Transverse colon (tissue), 4 donors: ENCODE measurements around the gene SLC38A3. TPM values are rescaled to one million over a fixed set of nuclear protein-coding genes. Genes with fewer than 3 reads are reported as not detected.
A peak's percentile ranks its signal among the peaks of the same experiment; 100 is the strongest.

Experiments
- DNase-seq: peaks from one replicate; pipeline ENCODE4 v3.0.0-alpha.2; 2019
- H3K27ac ChIP-seq, 4 donors: fragments of 200-600 bp; sonication (generic); 2 replicates each; pipeline ENCODE4 v1.5.1; 2016 to 2018; ENCODE audit warnings: inconsistent platforms in 4 of 4
- H3K27me3 ChIP-seq: fragments of 200-600 bp; sonication (generic); 2 replicates; pipeline ENCODE4 v1.5.1; 2017; ENCODE audit warnings: inconsistent platforms
- H3K36me3 ChIP-seq, 4 donors: fragments of 200-600 bp; sonication (generic); 2 replicates each; pipeline ENCODE4 v1.5.1; 2017 to 2019; ENCODE audit warnings: inconsistent platforms in 4 of 4
- H3K4me1 ChIP-seq, 4 donors: fragments of 200-600 bp; sonication (generic); 2 replicates each; pipeline ENCODE4 v1.5.1; 2017 to 2020; ENCODE audit warnings: inconsistent platforms in 4 of 4
- H3K4me3 ChIP-seq, 4 donors: fragments of 200-600 bp; sonication (generic); 1 replicate in 1 of 4; 2 replicates in 3 of 4; pipeline versions ENCODE4 v1.5.1 to v1.6.1; 2017 to 2019; ENCODE audit warnings: inconsistent platforms in 4 of 4
- H3K9me3 ChIP-seq, 2 donors: fragments of 200-600 bp; sonication (generic); 2 replicates each; pipeline ENCODE4 v1.5.1; 2017 to 2019; ENCODE audit warnings: inconsistent platforms in 2 of 2
- EP300 ChIP-seq: sonication (generic); formaldehyde crosslinking; IDR thresholded peaks from one replicate; pipeline ENCODE4 v1.6.1; 2017; ENCODE audit warnings: antibody characterized with exemption, low read depth
- POLR2A ChIP-seq: fragments of 450-650 bp; IDR thresholded peaks from one replicate; pipeline ENCODE4 v1.6.1; 2016; ENCODE audit warnings: antibody characterized with exemption, mild to moderate bottlenecking, moderate library complexity
- POLR2AphosphoS5 ChIP-seq, 3 donors: sonication (generic); formaldehyde crosslinking; IDR thresholded peaks; one replicate each; pipeline ENCODE4 v1.6.1; 2016; ENCODE audit warnings: antibody characterized with exemption in 3 of 3
- WGBS, 2 donors: methylation state at CpG; one replicate each; pipeline ENCODE4 v1.1.5; 2018; ENCODE audit warnings: low coverage in 1 of 2; 5-methylcytosine and 5-hydroxymethylcytosine counted together
- in situ Hi-C, 4 donors: fragments of 200-750 bp; cut with MboI; loops; one replicate each; pipeline versions ENCODE4 v1.15.0 to v1.15.1; 2017; ENCODE audit warnings: low sequenced_read_pairs in 3 of 4, low pct_ligation_motif_present in 1 of 4, low pct_unique_long_range_greater_than_20kb in 1 of 4
- intact Hi-C: fragments of 100-400 bp; cut with DNase I; formaldehyde crosslinking; loops from one replicate; pipeline ENCODE4 v1.15.1; 2023; ENCODE audit warnings: low total_unique reads
- total RNA-seq, 4 donors: library from RNA; depleted of rRNA; stranded (reverse); fragments of >200 nt; gene quantifications; one replicate each; pipeline ENCODE4 v1.1.0, GENCODE V29; 2016
- TF ChIP-seq, protein P1 (sequence below), 5 experiments: fragments of 200-600 bp in 3 of 5; fragments of 450-650 bp in 2 of 5; sonication (generic) in 3 of 5; IDR thresholded peaks; 1 replicate in 2 of 5; 2 replicates in 3 of 5; pipeline ENCODE4 v1.5.1; 2016 to 2017; ENCODE audit warnings: antibody characterized with exemption in 5 of 5, inconsistent platforms in 3 of 5, mild to moderate bottlenecking in 2 of 5, moderate library complexity in 1 of 5

The SLC38A3 gene
- total RNA-seq, 4 donors from 2014 or later = not detected

GRCh38 chr3:50241163-50241562 lies 36.1 kb downstream of the SLC38A3 start:
- Histone ChIP-seq H3K4me3 (no peak overlapping the region), H3K9me3 (no peaks in the 10 kb centered on the region), H3K36me3 (no peaks in the 10 kb centered on the region), H3K27me3 (no peaks in the 10 kb centered on the region), H3K27ac (peak overlapping the region; percentile 20 to 91 (median 78)), H3K4me1 (peaks cover 47 to 87% (median 72%) of the 10 kb centered on the region in 4 donors)
- no peak for DNase-seq
- WGBS, 2 donors = 84% methylated on average over 4 of the region's 4 CpGs; no CpG with 5 or more reads in 1 of the 2 donors
- in situ Hi-C loops (no loop called here), intact Hi-C loops (no loop called here)
- no peak for TF ChIP-seq POLR2A
- TF ChIP-seq, protein P1, sequence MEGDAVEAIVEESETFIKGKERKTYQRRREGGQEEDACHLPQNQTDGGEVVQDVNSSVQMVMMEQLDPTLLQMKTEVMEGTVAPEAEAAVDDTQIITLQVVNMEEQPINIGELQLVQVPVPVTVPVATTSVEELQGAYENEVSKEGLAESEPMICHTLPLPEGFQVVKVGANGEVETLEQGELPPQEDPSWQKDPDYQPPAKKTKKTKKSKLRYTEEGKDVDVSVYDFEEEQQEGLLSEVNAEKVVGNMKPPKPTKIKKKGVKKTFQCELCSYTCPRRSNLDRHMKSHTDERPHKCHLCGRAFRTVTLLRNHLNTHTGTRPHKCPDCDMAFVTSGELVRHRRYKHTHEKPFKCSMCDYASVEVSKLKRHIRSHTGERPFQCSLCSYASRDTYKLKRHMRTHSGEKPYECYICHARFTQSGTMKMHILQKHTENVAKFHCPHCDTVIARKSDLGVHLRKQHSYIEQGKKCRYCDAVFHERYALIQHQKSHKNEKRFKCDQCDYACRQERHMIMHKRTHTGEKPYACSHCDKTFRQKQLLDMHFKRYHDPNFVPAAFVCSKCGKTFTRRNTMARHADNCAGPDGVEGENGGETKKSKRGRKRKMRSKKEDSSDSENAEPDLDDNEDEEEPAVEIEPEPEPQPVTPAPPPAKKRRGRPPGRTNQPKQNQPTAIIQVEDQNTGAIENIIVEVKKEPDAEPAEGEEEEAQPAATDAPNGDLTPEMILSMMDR (IDR thresholded peaks at IDR 0.05) = no peak
- no peak for TF ChIP-seq EP300
- TF ChIP-seq POLR2AphosphoS5 (IDR thresholded peaks at IDR 0.05) = no peak

DNA sequence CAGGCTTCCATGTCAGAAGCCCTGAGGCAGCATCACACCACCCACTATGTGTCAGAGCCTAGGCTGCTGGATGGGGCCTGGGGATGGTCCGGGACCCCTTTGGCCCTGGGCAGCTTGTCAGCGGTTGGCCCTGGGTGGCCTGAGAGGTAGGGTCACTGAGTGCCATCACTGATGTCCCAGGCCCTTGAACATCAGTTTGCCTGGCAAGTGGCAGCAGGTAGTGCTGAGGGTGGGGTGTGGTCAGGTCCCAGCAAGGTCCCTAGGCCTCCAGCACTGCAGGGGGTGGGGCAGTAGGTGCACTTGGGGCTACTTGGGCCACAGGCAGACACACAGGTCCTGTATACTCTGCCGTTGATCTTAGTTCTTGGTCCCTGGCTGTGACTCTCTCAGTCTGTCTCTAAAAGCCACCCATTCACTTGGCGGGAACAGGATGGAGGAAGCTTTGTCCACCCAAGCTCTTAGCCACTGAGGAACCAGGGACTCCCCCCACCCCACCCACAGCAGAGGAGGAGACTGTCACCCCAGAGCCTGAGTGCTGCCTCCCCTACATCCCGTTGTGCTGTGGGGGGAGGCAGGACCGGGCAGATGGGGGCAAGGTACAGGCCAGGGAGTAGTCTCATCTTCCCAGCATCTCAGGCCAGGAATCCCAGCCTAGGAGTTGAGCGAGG lies 36.8 kb downstream of the SLC38A3 start:
- intact Hi-C loops (no loop called here), in situ Hi-C loops (no loop called here)
- 84% methylated on average over 6 of the region's 7 CpGs; no CpG with 5 or more reads in 1 of the 2 donors for WGBS, 2 donors
- H3K9me3 ChIP-seq = no peaks in the 10 kb centered on the region
- H3K27ac ChIP-seq = peak overlapping the region; percentile 69 to 91 (median 78)
- no peak for DNase-seq
- peaks cover 53 to 90% (median 76%) of the 10 kb centered on the region in 4 donors for H3K4me1 ChIP-seq
- no peaks in the 10 kb centered on the region for H3K27me3 ChIP-seq
- H3K36me3 ChIP-seq = no peaks in the 10 kb centered on the region
- no peak overlapping the region for H3K4me3 ChIP-seq
- TF ChIP-seq POLR2A = no peak
- no peak for TF ChIP-seq EP300
- TF ChIP-seq, protein P1 (IDR thresholded peaks at IDR 0.05) = no peak
- TF ChIP-seq POLR2AphosphoS5 (IDR thresholded peaks at IDR 0.05) = no peak

- intact Hi-C loops = no loop called here
- in situ Hi-C loops = no loop called here
These were observed 37.3 kb downstream of the SLC38A3 start for GRCh38 chr3:50242381-50242770.

GRCh38 chr3:50242851-50243542 lies 37.9 kb downstream of the SLC38A3 start:
- Histone ChIP-seq H3K9me3 (no peaks in the 10 kb centered on the region), H3K27me3 (no peaks in the 10 kb centered on the region), H3K4me1 (peaks cover 60 to 95% (median 69%) of the 10 kb centered on the region in 4 donors), H3K36me3 (no peaks in the 10 kb centered on the region), H3K27ac (peak overlapping the region; percentile 69 to 91 (median 78)), H3K4me3 (peak overlapping the region in 1 of 4 donors; percentile 10)
- peak; percentile 65 for DNase-seq
- intact Hi-C loops (no loop called here), in situ Hi-C loops (no loop called here)
- 20 to 51% methylated on average over 1 to 14 of the region's 14 CpGs for WGBS, 2 donors
- no peak for TF ChIP-seq POLR2AphosphoS5 (IDR thresholded peaks at IDR 0.05)
- no peak for TF ChIP-seq POLR2A
- no peak for TF ChIP-seq EP300
- TF ChIP-seq, protein P1 (IDR thresholded peaks at IDR 0.05) = no peak

More at GRCh38 chr3:50242381-50242770, 37.3 kb downstream of the SLC38A3 start:
- 38% methylated on average over 3 of the region's 3 CpGs; no CpG with 5 or more reads in 1 of the 2 donors for WGBS, 2 donors
- TF ChIP-seq, protein P1 (IDR thresholded peaks at IDR 0.05) = no peak
- TF ChIP-seq EP300 (no peak), POLR2A (no peak), POLR2AphosphoS5 (IDR thresholded peaks at IDR 0.05) (no peak)
- H3K27ac ChIP-seq = peak overlapping the region; percentile 69 to 91 (median 78)
- peaks cover 58 to 90% (median 75%) of the 10 kb centered on the region in 4 donors for H3K4me1 ChIP-seq
- no peak overlapping the region for H3K4me3 ChIP-seq
- H3K9me3 ChIP-seq = no peaks in the 10 kb centered on the region
- DNase-seq = no peak
- no peaks in the 10 kb centered on the region for H3K36me3 ChIP-seq
- H3K27me3 ChIP-seq = no peaks in the 10 kb centered on the region
